Measurements from ENCODE around the gene TMCO4.
"Not testable (repeated sequence)": the region's sequence is repeated elsewhere in the genome, so short reads cannot be mapped to it uniquely, and the experiment has no call there.

The TMCO4 gene

GRCh38 chr1:19656134-19656779 lies 143.5 kb downstream of the TMCO4 start:
- DNase-seq (ENCODE audit: low read depth), result no peak

GRCh38 chr1:19655718-19656080 lies 144.0 kb downstream of the TMCO4 start:
- no peak for DNase-seq (ENCODE audit: low read depth)

DNA sequence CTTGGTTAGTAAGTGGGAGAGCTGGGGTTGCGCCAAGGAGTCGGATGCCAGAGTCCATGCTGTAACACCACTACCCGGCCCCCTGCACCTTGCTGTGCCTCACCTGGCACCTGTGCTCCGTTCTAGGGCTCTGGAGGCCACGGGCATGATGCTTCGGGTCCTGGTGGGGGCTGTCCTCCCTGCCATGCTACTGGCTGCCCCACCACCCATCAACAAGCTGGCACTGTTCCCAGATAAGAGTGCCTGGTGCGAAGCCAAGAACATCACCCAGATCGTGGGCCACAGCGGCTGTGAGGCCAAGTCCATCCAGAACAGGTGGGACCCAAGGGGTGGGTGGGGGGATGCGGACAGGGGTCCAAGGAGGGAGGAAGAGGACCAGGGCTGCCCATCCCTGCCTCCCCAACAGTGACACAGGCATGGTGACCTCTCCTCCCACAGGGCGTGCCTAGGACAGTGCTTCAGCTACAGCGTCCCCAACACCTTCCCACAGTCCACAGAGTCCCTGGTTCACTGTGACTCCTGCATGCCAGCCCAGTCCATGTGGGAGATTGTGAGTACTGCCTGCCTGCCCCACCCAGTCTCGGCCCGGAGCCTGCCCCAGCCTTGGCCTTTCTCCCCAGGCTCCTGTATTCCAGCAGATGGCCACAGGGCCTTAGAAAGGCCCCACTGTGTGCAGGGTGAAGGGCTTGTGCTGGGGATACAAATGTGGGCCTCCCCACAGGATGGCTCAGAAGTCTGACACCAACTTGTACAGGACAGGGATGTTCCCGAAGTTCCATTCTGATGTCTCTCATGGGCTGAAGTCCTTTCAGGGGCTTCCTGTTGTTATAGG lies 144.6 kb downstream of the TMCO4 start:
- no peak for DNase-seq (ENCODE audit: low read depth)

- DNase-seq (ENCODE audit: low read depth), result no peak
These were observed 145.3 kb downstream of the TMCO4 start for GRCh38 chr1:19654386-19654785.

DNA sequence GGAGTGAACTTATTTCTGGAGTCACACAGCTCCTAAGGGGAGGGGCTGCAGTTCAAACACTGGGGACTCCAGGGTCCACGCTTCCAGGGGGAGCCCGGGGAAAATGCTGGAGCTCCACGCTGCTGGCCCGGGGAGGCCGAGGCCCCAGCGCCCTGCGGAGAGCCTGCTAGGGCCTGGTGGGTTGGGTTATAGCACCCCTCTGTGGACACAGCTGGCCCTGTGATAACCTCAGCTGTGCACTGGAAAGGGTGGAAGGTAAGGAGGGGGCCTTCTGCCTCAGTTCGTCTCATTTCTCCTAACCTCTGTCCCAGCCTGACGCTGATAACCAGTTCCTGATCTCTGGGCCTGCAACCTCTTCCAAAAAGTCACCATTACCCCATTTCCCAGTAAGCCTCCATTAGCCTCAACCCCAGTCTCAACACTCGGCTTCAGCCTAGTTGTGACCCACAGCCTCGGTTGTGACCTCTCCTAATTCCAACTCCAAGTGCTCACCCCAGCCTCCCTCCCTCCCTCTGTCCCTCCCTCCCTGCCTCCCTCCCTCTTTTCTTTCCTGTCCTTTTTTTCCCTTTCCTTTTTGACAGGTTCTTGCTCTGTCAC lies 148.5 kb downstream of the TMCO4 start:
- no peak for DNase-seq (ENCODE audit: low read depth)

DNA sequence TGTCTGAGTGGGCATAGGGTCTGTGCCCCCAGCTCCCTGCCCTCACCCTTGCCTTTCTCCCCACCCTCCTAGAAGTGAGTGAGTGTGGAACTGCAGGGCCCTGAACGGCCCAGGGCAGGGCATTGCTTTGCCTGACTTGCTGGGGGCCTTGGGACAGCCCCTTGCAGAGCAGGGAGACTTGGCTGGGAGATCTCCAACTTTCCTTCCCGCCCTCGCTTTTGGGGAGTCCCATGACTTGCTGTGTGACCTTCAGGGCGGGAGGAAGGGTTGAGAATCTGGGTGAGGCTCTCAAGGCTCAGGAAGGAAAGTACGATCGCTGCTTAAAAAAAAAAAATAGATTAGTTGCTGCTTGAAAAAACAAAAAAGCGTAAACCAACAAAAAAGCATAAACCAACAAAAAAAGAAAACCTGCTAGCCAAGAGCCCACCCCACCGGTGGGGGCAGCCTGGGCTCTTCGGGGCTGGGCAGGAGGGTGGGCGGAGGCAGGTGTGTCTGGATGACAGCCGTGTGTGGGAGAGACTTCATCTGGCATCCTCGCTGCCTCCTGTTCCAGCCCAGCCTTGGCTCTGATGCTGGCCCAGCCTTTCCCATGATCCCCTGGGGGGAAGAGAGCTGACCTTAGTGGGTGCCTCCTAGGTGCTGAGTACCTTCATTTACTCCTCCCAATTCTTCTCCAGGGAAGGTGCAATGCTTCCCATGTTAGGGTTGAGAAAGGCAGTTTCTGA lies 149.1 kb downstream of the TMCO4 start:
- DNase-seq (ENCODE audit: low read depth), result no peak

GRCh38 chr1:19648689-19649088 lies 151.0 kb downstream of the TMCO4 start:
- DNase-seq (ENCODE audit: low read depth), result no peak

- DNase-seq (ENCODE audit: low read depth), result no peak
These were observed 151.5 kb downstream of the TMCO4 start for GRCh38 chr1:19648239-19648638.

GRCh38 chr1:19647643-19648042 lies 152.1 kb downstream of the TMCO4 start:
- no peak for DNase-seq (ENCODE audit: low read depth)

- DNase-seq (ENCODE audit: low read depth), result no peak
These were observed 153.1 kb downstream of the TMCO4 start for GRCh38 chr1:19646377-19647319.

- DNase-seq (ENCODE audit: low read depth), result no peak
These were observed 154.1 kb downstream of the TMCO4 start for GRCh38 chr1:19645411-19646251.

GRCh38 chr1:19644681-19645410 lies 154.9 kb downstream of the TMCO4 start:
- no peak for DNase-seq (ENCODE audit: low read depth)

- DNase-seq (ENCODE audit: low read depth), result no peak
These were observed 155.4 kb downstream of the TMCO4 start for GRCh38 chr1:19644395-19644680.

DNA sequence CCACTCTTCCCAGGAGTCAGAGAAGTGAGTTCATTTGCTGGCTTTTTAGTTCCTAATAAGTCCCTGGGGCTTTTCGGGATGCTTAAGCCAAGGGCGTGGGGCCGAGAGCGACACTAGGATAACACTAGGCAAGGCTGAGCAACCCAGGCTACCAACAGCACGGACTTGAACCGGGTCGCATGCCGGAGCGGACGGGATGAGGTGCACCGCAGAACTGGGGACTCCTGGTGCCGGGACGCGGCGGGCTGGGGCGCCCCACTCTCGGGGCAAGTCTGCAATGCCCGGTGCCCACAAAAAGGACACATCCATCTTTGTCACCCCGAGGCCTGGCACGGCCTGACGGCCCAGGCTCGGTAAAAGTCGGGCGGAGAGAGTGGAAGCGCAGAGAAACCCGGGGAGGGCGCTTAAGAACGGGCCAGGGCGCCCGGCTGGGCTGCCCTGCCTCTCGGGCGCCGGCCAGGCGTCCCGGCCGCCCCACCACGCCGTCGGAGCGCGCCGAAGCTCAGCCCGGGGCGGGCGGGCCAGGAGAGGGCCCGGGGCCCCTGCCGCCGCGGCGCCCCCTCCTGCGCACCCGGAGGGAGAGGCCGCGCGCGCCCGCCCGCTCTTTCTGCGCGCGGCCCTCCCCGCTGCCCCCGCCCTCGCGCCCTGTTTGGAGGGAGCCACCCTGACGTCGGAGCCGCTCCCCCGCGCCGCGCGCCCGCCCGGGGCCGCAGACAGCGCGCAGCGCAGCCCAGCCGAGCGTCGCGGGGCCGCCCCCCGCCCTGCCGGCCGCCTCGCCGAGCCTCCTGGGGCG lies 155.9 kb downstream of the TMCO4 start, which contains the start of gene NBL1:
TSS of gene NBL1 (plus strand) at position 710 of the 793 bp plus-strand sequence. CDS start 10,720 bp downstream, outside the sequence.
- DNase-seq (ENCODE audit: low read depth), result no peak

DNA sequence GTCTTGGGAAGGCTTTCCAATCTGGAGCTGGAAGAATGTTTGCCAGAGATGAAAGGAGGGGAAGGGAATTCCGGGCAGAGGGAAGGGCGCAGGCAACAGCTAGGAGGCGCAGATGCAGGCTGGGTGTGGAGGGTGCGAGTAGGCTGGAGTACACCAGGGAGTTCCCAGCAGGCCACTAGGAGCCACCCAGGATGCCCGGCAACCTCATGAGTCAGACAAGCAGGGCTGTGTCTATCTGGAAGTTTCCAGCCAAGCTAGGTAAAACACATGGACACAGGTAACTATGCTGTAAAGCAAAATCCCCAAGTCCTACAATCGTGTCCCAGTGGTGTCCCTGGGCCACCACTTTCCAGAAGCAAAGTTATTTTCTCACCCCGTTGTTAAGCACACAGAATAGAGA lies 156.6 kb downstream of the TMCO4 start:
- DNase-seq (ENCODE audit: low read depth), result no peak

GRCh38 chr1:19640363-19641316 lies 159.1 kb downstream of the TMCO4 start:
- no peak for DNase-seq (ENCODE audit: low read depth)

- no peak for DNase-seq (ENCODE audit: low read depth)
These were observed 159.7 kb downstream of the TMCO4 start for GRCh38 chr1:19639999-19640362.

DNA sequence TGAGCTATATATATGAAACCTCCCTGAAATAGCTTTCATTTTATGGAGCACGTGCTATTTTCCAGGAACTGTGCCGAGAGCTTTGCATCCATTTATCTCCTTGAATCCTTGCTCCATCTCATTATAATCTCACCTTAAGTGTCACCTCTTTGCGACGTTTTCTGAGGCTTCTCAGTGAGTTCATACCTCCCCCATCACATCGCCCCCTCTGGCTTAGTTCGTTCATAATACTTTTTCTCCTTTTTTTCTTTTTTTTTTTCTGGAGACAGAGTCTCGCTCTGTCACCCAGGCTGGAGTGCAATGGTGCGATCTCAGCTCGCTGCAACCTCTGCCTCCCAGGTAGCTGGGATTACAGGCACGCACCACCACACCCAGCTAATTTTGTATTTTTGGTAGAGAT lies 160.5 kb downstream of the TMCO4 start:
- DNase-seq (ENCODE audit: low read depth), result not testable (repeated sequence)

All from HS-5 (cell line).